ENCODE data around the gene GPR84. TPM values are rescaled to one million over a fixed set of nuclear protein-coding genes. Genes with fewer than 3 reads are reported as not detected.

Gene GPR84
- total and polyA plus RNA-seq, 2 of the 13 experiments (the other 11 are each of a cell fraction or from before 2014, with no cell fraction given): not detected

GRCh38 chr12:54379398-54380201 is 15.3 kb upstream of the GPR84 start (continued):
- TF ChIP-seq, protein P1, sequence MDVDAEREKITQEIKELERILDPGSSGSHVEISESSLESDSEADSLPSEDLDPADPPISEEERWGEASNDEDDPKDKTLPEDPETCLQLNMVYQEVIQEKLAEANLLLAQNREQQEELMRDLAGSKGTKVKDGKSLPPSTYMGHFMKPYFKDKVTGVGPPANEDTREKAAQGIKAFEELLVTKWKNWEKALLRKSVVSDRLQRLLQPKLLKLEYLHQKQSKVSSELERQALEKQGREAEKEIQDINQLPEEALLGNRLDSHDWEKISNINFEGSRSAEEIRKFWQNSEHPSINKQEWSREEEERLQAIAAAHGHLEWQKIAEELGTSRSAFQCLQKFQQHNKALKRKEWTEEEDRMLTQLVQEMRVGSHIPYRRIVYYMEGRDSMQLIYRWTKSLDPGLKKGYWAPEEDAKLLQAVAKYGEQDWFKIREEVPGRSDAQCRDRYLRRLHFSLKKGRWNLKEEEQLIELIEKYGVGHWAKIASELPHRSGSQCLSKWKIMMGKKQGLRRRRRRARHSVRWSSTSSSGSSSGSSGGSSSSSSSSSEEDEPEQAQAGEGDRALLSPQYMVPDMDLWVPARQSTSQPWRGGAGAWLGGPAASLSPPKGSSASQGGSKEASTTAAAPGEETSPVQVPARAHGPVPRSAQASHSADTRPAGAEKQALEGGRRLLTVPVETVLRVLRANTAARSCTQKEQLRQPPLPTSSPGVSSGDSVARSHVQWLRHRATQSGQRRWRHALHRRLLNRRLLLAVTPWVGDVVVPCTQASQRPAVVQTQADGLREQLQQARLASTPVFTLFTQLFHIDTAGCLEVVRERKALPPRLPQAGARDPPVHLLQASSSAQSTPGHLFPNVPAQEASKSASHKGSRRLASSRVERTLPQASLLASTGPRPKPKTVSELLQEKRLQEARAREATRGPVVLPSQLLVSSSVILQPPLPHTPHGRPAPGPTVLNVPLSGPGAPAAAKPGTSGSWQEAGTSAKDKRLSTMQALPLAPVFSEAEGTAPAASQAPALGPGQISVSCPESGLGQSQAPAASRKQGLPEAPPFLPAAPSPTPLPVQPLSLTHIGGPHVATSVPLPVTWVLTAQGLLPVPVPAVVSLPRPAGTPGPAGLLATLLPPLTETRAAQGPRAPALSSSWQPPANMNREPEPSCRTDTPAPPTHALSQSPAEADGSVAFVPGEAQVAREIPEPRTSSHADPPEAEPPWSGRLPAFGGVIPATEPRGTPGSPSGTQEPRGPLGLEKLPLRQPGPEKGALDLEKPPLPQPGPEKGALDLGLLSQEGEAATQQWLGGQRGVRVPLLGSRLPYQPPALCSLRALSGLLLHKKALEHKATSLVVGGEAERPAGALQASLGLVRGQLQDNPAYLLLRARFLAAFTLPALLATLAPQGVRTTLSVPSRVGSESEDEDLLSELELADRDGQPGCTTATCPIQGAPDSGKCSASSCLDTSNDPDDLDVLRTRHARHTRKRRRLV (CRISPR knock-in tag; IDR thresholded peaks at IDR 0.05): no peak
- TF ChIP-seq, protein P2, sequence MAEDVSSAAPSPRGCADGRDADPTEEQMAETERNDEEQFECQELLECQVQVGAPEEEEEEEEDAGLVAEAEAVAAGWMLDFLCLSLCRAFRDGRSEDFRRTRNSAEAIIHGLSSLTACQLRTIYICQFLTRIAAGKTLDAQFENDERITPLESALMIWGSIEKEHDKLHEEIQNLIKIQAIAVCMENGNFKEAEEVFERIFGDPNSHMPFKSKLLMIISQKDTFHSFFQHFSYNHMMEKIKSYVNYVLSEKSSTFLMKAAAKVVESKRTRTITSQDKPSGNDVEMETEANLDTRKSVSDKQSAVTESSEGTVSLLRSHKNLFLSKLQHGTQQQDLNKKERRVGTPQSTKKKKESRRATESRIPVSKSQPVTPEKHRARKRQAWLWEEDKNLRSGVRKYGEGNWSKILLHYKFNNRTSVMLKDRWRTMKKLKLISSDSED (CRISPR knock-in tag; IDR thresholded peaks at IDR 0.05): no peak
- TF ChIP-seq PBX3 (CRISPR knock-in tag; IDR thresholded peaks at IDR 0.05; ENCODE audit: borderline replicate concordance): no peak
- peak; percentile 64 for TF ChIP-seq ZNF687 (CRISPR knock-in tag; IDR thresholded peaks at IDR 0.05)
- TF ChIP-seq ATRX (CRISPR knock-in tag; IDR thresholded peaks at IDR 0.05; ENCODE audit: borderline replicate concordance): no peak
- TF ChIP-seq, protein P3, sequence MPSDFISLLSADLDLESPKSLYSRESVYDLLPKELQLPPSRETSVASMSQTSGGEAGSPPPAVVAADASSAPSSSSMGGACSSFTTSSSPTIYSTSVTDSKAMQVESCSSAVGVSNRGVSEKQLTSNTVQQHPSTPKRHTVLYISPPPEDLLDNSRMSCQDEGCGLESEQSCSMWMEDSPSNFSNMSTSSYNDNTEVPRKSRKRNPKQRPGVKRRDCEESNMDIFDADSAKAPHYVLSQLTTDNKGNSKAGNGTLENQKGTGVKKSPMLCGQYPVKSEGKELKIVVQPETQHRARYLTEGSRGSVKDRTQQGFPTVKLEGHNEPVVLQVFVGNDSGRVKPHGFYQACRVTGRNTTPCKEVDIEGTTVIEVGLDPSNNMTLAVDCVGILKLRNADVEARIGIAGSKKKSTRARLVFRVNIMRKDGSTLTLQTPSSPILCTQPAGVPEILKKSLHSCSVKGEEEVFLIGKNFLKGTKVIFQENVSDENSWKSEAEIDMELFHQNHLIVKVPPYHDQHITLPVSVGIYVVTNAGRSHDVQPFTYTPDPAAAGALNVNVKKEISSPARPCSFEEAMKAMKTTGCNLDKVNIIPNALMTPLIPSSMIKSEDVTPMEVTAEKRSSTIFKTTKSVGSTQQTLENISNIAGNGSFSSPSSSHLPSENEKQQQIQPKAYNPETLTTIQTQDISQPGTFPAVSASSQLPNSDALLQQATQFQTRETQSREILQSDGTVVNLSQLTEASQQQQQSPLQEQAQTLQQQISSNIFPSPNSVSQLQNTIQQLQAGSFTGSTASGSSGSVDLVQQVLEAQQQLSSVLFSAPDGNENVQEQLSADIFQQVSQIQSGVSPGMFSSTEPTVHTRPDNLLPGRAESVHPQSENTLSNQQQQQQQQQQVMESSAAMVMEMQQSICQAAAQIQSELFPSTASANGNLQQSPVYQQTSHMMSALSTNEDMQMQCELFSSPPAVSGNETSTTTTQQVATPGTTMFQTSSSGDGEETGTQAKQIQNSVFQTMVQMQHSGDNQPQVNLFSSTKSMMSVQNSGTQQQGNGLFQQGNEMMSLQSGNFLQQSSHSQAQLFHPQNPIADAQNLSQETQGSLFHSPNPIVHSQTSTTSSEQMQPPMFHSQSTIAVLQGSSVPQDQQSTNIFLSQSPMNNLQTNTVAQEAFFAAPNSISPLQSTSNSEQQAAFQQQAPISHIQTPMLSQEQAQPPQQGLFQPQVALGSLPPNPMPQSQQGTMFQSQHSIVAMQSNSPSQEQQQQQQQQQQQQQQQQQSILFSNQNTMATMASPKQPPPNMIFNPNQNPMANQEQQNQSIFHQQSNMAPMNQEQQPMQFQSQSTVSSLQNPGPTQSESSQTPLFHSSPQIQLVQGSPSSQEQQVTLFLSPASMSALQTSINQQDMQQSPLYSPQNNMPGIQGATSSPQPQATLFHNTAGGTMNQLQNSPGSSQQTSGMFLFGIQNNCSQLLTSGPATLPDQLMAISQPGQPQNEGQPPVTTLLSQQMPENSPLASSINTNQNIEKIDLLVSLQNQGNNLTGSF (CRISPR knock-in tag; IDR thresholded peaks at IDR 0.05): no peak
- no peak for TF ChIP-seq SP140L (CRISPR knock-in tag; IDR thresholded peaks at IDR 0.05; ENCODE audit: borderline replicate concordance)
- no peak for TF ChIP-seq KLF15 (CRISPR knock-in tag; IDR thresholded peaks at IDR 0.05; ENCODE audit: borderline replicate concordance)
- no peak for TF ChIP-seq RELA (CRISPR knock-in tag; IDR thresholded peaks at IDR 0.05)
- no peak for TF ChIP-seq MEIS1 (CRISPR knock-in tag; IDR thresholded peaks at IDR 0.05; ENCODE audit: borderline replicate concordance)
